HCT116 (cell line): ENCODE measurements around the gene MPHOSPH6. TPM values are rescaled to one million over a fixed set of nuclear protein-coding genes. Genes with fewer than 3 reads are reported as not detected.

Experiments
- ATAC-seq: fragments of 200-7000 bp; cut with Tn5 transposase; 2 replicates; pipeline ENCODE4 v1.9.1; 2020; ENCODE audit warnings: mild to moderate bottlenecking, moderate library complexity
- BruUV-seq: library from RNA; stranded (reverse); fragments of 400-500 nt; replicated peaks from 2 replicates; lab custom pipeline; 2021; lab: Mats Ljungman, UMichigan
- CTCF ChIA-PET: fragments of 300-600 bp; sonication (Branson Sonifier 250); formaldehyde crosslinking; loops from one replicate; lab custom pipeline; 2021; ENCODE audit warnings: antibody characterized with exemption; lab: Charles Lee
- POLR2A ChIA-PET: fragments of 300-600, 350-600 bp; sonication (Branson Sonifier 250); formaldehyde crosslinking; loops from one replicate; lab custom pipeline; 2021; ENCODE audit warnings: antibody characterized with exemption; lab: Charles Lee
- RAD21 ChIA-PET, 2 experiments: fragments of 300-600 bp; sonication (Branson Sonifier 250); formaldehyde crosslinking; loops; one replicate each; lab custom pipeline; 2023; ENCODE audit warnings: low total read pairs in 2 of 2; ENCODE audit not compliant: uncharacterized antibody in 2 of 2, unreplicated experiment in 2 of 2, low non-redundant PET in 1 of 2; lab: Charles Lee
- DNase-seq: peaks from one replicate; pipeline ENCODE4 v3.0.0-alpha.2; 2010; ENCODE audit warnings: low read depth, low spot score
- H2AFZ ChIP-seq: fragments of 200-600 bp; shearing (Covaris generic), sonication (generic); 2 replicates; pipeline ENCODE4 v1.6.1; 2017; ENCODE audit warnings: low read depth, mixed run types, mixed read lengths, antibody characterized with exemption, low read length; ENCODE audit not compliant: poor library complexity, severe bottlenecking
- H3K27ac ChIP-seq: 2 replicates; pipeline ENCODE4 v1.5.1; 2012; ENCODE audit warnings: low read depth, low read length
- H3K27me3 ChIP-seq: fragments of 200-600 bp; sonication (generic); 2 replicates; pipeline ENCODE4 v1.6.1; 2016; ENCODE audit warnings: mixed run types, low read length, mixed read lengths; ENCODE audit not compliant: insufficient read depth
- H3K36me3 ChIP-seq, 2 experiments: fragments of 200-500 bp in 1 of 2; fragments of 200-600 bp in 1 of 2; sonication (Bioruptor generic) in 1 of 2; sonication (generic) in 1 of 2; 2 replicates each; pipeline versions ENCODE4 v1.5.1 to v1.6.1; 2014 to 2016; ENCODE audit warnings: low read length in 2 of 2, inconsistent platforms in 1 of 2, mixed read lengths in 1 of 2, mixed run types in 1 of 2; ENCODE audit not compliant: insufficient read depth in 2 of 2, control insufficient read depth in 1 of 2
- H3K4me1 ChIP-seq, 2 experiments: fragments of 200-600 bp in 1 of 2; sonication (generic) in 1 of 2; 2 replicates each; pipeline versions ENCODE4 v1.5.1 to v1.6.1; 2012 to 2017; ENCODE audit warnings: low read length in 2 of 2, inconsistent platforms in 1 of 2, mild to moderate bottlenecking in 1 of 2, mixed read lengths in 1 of 2, mixed run types in 1 of 2, moderate library complexity in 1 of 2; ENCODE audit not compliant: insufficient read depth in 2 of 2, control insufficient read depth in 1 of 2
- H3K4me2 ChIP-seq: fragments of 200-600 bp; sonication (generic); 2 replicates; pipeline ENCODE4 v1.6.1; 2017; ENCODE audit warnings: mixed run types, low read length, mixed read lengths
- H3K4me3 ChIP-seq, 2 experiments: fragments of 200-600 bp in 1 of 2; sonication (generic) in 1 of 2; replicated peaks in 1 of 2; 2 replicates each; pipeline ENCODE4 v1.5.1; 2011 to 2016; ENCODE audit warnings: low read length in 2 of 2, control low read depth in 1 of 2, low read depth in 1 of 2, mild to moderate bottlenecking in 1 of 2, mixed read lengths in 1 of 2, mixed run types in 1 of 2
- H3K79me2 ChIP-seq: fragments of 200-600 bp; sonication (generic); 2 replicates; pipeline ENCODE4 v1.6.1; 2017; ENCODE audit warnings: mild to moderate bottlenecking, mixed run types, low read length, moderate library complexity, mixed read lengths; ENCODE audit not compliant: insufficient read depth
- H3K9ac ChIP-seq: fragments of 200-600 bp; sonication (generic); 2 replicates; pipeline ENCODE4 v1.6.1; 2016; ENCODE audit warnings: low read length, mixed read lengths
- H3K9me2 ChIP-seq: fragments of 200-600 bp; sonication (generic), shearing (Covaris generic); 2 replicates; pipeline ENCODE4 v1.6.1; 2017; ENCODE audit warnings: mixed run types, mild to moderate bottlenecking, moderate library complexity; ENCODE audit not compliant: insufficient read depth
- H3K9me3 ChIP-seq, 2 experiments: fragments of 200-500 bp in 1 of 2; fragments of 200-600 bp in 1 of 2; sonication (Bioruptor generic) in 1 of 2; sonication (generic) in 1 of 2; 2 replicates each; pipeline ENCODE4 v1.6.1; 2014 to 2017; ENCODE audit warnings: low read length in 2 of 2, mixed read lengths in 2 of 2, inconsistent platforms in 1 of 2, low read depth in 1 of 2, mild to moderate bottlenecking in 1 of 2, mixed run types in 1 of 2, moderate library complexity in 1 of 2; ENCODE audit not compliant: control insufficient read depth in 1 of 2, insufficient read depth in 1 of 2
- H4K20me1 ChIP-seq: fragments of 200-600 bp; sonication (generic), shearing (Covaris generic); 2 replicates; pipeline ENCODE4 v1.6.1; 2017; ENCODE audit warnings: mixed run types, mild to moderate bottlenecking, moderate library complexity; ENCODE audit not compliant: insufficient read depth
- CBX3 ChIP-seq: IDR thresholded peaks from 2 replicates; pipeline ENCODE4 v1.6.1; 2012; ENCODE audit warnings: low read depth
- ELF1 ChIP-seq: IDR thresholded peaks from 2 replicates; pipeline ENCODE4 v1.6.1; 2012; ENCODE audit warnings: low read depth, borderline replicate concordance
- EZH2 ChIP-seq: fragments of 200-600 bp; sonication (generic); IDR thresholded peaks from 2 replicates; pipeline ENCODE4 v1.6.1; 2017; ENCODE audit warnings: antibody characterized with exemption, mixed run types
- EZH2phosphoT487 ChIP-seq: fragments of 200-600 bp; IDR thresholded peaks from 2 replicates; pipeline ENCODE4 v1.6.1; 2018; ENCODE audit warnings: antibody characterized with exemption, borderline replicate concordance
- FOSL1 ChIP-seq: IDR thresholded peaks from 2 replicates; pipeline ENCODE4 v1.6.1; 2012; ENCODE audit warnings: low read depth
- JUND ChIP-seq: IDR thresholded peaks from 2 replicates; pipeline ENCODE4 v1.6.1; 2012
- POLR2A ChIP-seq: IDR thresholded peaks from 2 replicates; pipeline ENCODE4 v1.7.0; 2011; ENCODE audit warnings: borderline replicate concordance; ENCODE audit not compliant: insufficient read depth, insufficient read length; ENCODE audit errors: extremely low read depth
- POLR2AphosphoS5 ChIP-seq: IDR thresholded peaks from 2 replicates; pipeline ENCODE4 v1.6.1; 2011; ENCODE audit warnings: mild to moderate bottlenecking, low read depth, low read length, moderate library complexity
- RAD21 ChIP-seq: IDR thresholded peaks from 2 replicates; pipeline ENCODE4 v1.6.1; 2012; ENCODE audit warnings: low read depth, mild to moderate bottlenecking
- REST ChIP-seq: IDR thresholded peaks from 2 replicates; pipeline ENCODE4 v1.6.1; 2012; ENCODE audit warnings: low read depth
- SRF ChIP-seq: IDR thresholded peaks from 2 replicates; pipeline ENCODE4 v1.6.1; 2012; ENCODE audit warnings: low read depth
- TCF7L2 ChIP-seq: IDR thresholded peaks from 2 replicates; pipeline ENCODE4 v1.7.0; 2011; ENCODE audit warnings: borderline replicate concordance, inconsistent platforms; ENCODE audit not compliant: insufficient read depth, insufficient read length; ENCODE audit errors: extremely low read depth
- YY1 ChIP-seq: IDR thresholded peaks from 2 replicates; pipeline ENCODE4 v1.6.1; 2011; ENCODE audit warnings: low read length, low read depth, moderate library complexity, mild to moderate bottlenecking; ENCODE audit not compliant: insufficient replicate concordance; ENCODE audit errors: extremely low read depth
- intact Hi-C: fragments of 100-400 bp; cut with micrococcal nuclease; formaldehyde crosslinking; loops from 2 replicates; pipeline ENCODE4 v1.10.0; 2022
- total RNA-seq: library from RNA; stranded (reverse); gene quantifications from one replicate; pipeline ENCODE4 v1.2.1, GENCODE V29; 2021; ENCODE audit not compliant: unreplicated experiment
- TF ChIP-seq, protein P1 (sequence below), 3 experiments: fragments of 200-600 bp in 1 of 3; sonication (generic) in 1 of 3; IDR thresholded peaks in 2 of 3; conservative IDR thresholded peaks in 1 of 3; 2 replicates each; pipeline ENCODE4 v1.5.1; 2012 to 2017; ENCODE audit warnings: low read depth in 2 of 3, low read length in 2 of 3, antibody characterized with exemption in 1 of 3, borderline replicate concordance in 1 of 3, control low read depth in 1 of 3, mild to moderate bottlenecking in 1 of 3, mixed read lengths in 1 of 3, mixed run types in 1 of 3, moderate library complexity in 1 of 3; ENCODE audit not compliant: insufficient read depth in 1 of 3
- TF ChIP-seq, protein P2 (sequence below): IDR thresholded peaks from 2 replicates; pipeline ENCODE4 v1.6.1; 2011; ENCODE audit warnings: mild to moderate bottlenecking, low read length, moderate library complexity; ENCODE audit not compliant: insufficient replicate concordance; ENCODE audit errors: extremely low read depth
- TF ChIP-seq, protein P3 (sequence below): IDR thresholded peaks from 2 replicates; pipeline ENCODE4 v1.6.1; 2012

MPHOSPH6 gene
- total RNA-seq, 1 experiment from 2014 or later = 52.2 TPM

DNA sequence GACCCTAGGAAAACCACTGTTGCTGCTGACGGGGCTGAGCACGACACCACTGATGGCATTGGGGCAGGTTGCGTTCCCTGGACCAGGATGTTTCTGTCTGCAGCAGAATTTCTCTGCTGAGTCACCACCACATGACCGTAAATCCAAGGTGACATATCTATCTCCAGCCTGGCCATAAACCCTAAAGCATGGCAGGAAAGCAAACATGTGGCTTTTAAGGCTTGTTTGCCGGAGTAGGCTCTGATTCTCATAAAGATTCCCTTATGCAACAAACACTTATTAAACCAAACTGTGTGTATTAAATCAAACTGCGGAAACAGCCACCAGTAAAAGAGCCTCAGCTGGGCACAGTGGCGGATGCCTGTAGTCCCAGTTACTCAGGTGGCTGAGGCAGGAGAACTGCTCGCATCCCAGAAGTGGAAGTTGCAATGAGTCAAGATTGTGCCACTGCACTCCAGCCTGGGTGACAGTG, 17.3 kb downstream of the MPHOSPH6 start:
- Histone ChIP-seq H4K20me1 (0 out of 2 replicates have a peak, but pooled peaks cover 9% of the 10 kb centered on the region), H3K9ac (no peak overlapping the region), H3K4me2 (no peak overlapping the region), H3K4me3 (no peak overlapping the region), H3K36me3 (peaks cover 10 to 15% of the 10 kb centered on the region in 2 experiments; a peak in 3 of 4 replicates), H3K9me3 (no peaks in the 10 kb centered on the region), H2AFZ (no peak overlapping the region), H3K27me3 (no peaks in the 10 kb centered on the region), H3K27ac (no peak overlapping the region), H3K79me2 (peaks cover 63% of the 10 kb centered on the region), H3K9me2 (no peaks in the 10 kb centered on the region), H3K4me1 (peaks cover 0 to 5% of the 10 kb centered on the region in 2 experiments; a peak in 1 of 4 replicates)
- intact Hi-C loops = no loop called here
- POLR2A ChIA-PET = no interaction called here
- BruUV-seq = no TSS peak
- DNase-seq (no peak), ATAC-seq (peak; percentile 44; the same call in 1 of the 2 replicates)
- RAD21 ChIA-PET = no interaction called here
- TF ChIP-seq TCF7L2 = no peak
- TF ChIP-seq, protein P1, sequence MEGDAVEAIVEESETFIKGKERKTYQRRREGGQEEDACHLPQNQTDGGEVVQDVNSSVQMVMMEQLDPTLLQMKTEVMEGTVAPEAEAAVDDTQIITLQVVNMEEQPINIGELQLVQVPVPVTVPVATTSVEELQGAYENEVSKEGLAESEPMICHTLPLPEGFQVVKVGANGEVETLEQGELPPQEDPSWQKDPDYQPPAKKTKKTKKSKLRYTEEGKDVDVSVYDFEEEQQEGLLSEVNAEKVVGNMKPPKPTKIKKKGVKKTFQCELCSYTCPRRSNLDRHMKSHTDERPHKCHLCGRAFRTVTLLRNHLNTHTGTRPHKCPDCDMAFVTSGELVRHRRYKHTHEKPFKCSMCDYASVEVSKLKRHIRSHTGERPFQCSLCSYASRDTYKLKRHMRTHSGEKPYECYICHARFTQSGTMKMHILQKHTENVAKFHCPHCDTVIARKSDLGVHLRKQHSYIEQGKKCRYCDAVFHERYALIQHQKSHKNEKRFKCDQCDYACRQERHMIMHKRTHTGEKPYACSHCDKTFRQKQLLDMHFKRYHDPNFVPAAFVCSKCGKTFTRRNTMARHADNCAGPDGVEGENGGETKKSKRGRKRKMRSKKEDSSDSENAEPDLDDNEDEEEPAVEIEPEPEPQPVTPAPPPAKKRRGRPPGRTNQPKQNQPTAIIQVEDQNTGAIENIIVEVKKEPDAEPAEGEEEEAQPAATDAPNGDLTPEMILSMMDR (IDR thresholded peaks at IDR 0.05 in 2 of 3, conservative IDR thresholded peaks at IDR 0.05 in 1 of 3; ENCODE audit: borderline replicate concordance in 1 of 3, insufficient read depth in 1 of 3, low read depth in 2 of 3, low read length in 2 of 3) = no peak
- TF ChIP-seq RAD21 = no peak
- TF ChIP-seq POLR2A = no peak
- no peak for TF ChIP-seq EZH2phosphoT487
- no peak for TF ChIP-seq REST
- no peak for TF ChIP-seq EZH2
- TF ChIP-seq, protein P2, sequence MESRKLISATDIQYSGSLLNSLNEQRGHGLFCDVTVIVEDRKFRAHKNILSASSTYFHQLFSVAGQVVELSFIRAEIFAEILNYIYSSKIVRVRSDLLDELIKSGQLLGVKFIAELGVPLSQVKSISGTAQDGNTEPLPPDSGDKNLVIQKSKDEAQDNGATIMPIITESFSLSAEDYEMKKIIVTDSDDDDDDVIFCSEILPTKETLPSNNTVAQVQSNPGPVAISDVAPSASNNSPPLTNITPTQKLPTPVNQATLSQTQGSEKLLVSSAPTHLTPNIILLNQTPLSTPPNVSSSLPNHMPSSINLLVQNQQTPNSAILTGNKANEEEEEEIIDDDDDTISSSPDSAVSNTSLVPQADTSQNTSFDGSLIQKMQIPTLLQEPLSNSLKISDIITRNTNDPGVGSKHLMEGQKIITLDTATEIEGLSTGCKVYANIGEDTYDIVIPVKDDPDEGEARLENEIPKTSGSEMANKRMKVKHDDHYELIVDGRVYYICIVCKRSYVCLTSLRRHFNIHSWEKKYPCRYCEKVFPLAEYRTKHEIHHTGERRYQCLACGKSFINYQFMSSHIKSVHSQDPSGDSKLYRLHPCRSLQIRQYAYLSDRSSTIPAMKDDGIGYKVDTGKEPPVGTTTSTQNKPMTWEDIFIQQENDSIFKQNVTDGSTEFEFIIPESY = no peak
- no peak for TF ChIP-seq POLR2AphosphoS5
- no peak for TF ChIP-seq ELF1
- TF ChIP-seq, protein P3, sequence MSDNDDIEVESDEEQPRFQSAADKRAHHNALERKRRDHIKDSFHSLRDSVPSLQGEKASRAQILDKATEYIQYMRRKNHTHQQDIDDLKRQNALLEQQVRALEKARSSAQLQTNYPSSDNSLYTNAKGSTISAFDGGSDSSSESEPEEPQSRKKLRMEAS = no peak
- TF ChIP-seq FOSL1 = no peak
- no peak for TF ChIP-seq YY1
- TF ChIP-seq CBX3 = no peak
- TF ChIP-seq SRF = no peak
- no peak for TF ChIP-seq JUND
- CTCF ChIA-PET = interaction anchor here (1.4 kb wide), 1 partner anchor 77 kb away, joined by 3 read pairs; no protein-coding TSS in a partner anchor
